Skeletal muscle satellite cell (primary cell): ENCODE results near the gene CUL4A.
"Not testable (repeated sequence)": the region's sequence is repeated elsewhere in the genome, so short reads cannot be mapped to it uniquely, and the experiment has no call there.

ENCODE experiments used
- H3K27me3 ChIP-seq: 2 replicates; pipeline ENCODE4 v1.7.0; 2013; ENCODE audit warnings: low read length; ENCODE audit not compliant: control insufficient read depth, insufficient read depth
- H3K36me3 ChIP-seq: 2 replicates; pipeline ENCODE4 v1.7.0; 2013; ENCODE audit warnings: mild to moderate bottlenecking, control low read depth, low read length; ENCODE audit not compliant: insufficient read depth
- H3K4me1 ChIP-seq: 2 replicates; pipeline ENCODE4 v1.7.0; 2013; ENCODE audit warnings: low read length; ENCODE audit not compliant: control insufficient read depth, insufficient read depth
- H3K4me2 ChIP-seq: 2 replicates; pipeline ENCODE4 v1.7.0; 2013; ENCODE audit warnings: mild to moderate bottlenecking, low read length
- H3K4me3 ChIP-seq: 2 replicates; pipeline ENCODE4 v1.7.0; 2013; ENCODE audit warnings: low read length
- H3K9ac ChIP-seq: 2 replicates; pipeline ENCODE4 v1.7.0; 2013; ENCODE audit warnings: mild to moderate bottlenecking, low read depth, low read length, moderate library complexity
- H3K9me3 ChIP-seq: replicated peaks from 2 replicates; pipeline ENCODE4 v1.7.0; 2013; ENCODE audit warnings: mild to moderate bottlenecking, control low read depth, low read length

The CUL4A gene

GRCh38 chr13:113229791-113230190 is 20.4 kb downstream of the CUL4A start:
- Histone ChIP-seq H3K4me1 (no peaks in the 10 kb centered on the region), H3K4me2 (no peak overlapping the region), H3K27me3 (no peaks in the 10 kb centered on the region), H3K9ac (no peak overlapping the region), H3K4me3 (no peak overlapping the region), H3K36me3 (peaks cover 77% of the 10 kb centered on the region), H3K9me3 (no peaks in the 10 kb centered on the region)

DNA sequence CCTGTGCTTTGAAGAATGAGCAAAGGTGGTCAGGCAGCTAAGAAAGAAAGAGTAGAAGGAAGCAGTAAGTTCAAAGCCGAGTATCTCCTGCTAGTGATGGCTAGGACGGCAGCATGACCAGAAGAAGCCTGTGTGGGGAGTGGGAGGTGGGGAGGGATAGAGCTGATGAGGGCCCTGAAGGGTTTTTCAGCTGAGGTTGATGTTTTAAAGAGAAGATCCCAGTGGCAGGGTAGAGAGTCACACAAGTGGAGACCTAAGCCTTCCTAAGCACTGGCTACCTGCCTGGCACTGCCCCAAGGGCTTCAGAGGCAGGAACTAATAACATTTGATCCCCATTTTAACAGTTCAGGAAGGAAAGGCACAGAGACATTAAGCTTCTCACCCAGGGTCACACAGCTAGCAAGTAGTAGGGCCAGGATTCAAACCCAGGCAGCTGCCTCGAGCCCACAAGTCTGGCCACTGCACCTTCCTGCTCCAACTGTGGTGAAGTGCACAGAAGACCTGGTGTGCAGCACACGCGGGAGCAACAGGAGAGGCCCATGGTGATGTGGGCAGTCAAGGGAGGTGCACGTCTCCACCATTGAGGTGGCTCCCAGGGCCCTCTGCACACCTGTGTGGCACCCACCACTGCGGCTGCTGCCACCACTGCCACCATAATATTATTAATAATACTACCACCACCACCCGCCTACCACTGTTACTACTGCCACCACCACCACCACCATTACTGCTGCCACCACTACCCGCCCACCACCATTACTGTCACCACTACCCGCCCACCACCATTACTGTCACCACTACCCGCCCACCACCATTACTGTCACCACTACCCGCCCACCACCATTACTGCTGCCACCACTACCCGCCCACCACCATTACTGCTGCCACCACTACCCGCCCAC is 22.1 kb downstream of the CUL4A start:
- Histone ChIP-seq H3K27me3 (no peaks in the 10 kb centered on the region), H3K9ac (no peak overlapping the region), H3K4me3 (no peak overlapping the region), H3K36me3 (peaks cover 71% of the 10 kb centered on the region), H3K4me2 (no peak overlapping the region), H3K4me1 (no peaks in the 10 kb centered on the region), H3K9me3 (no peaks in the 10 kb centered on the region)

GRCh38 chr13:113232208-113233003 is 23.0 kb downstream of the CUL4A start:
- Histone ChIP-seq H3K36me3 (peaks cover 71% of the 10 kb centered on the region), H3K9me3 (no peaks in the 10 kb centered on the region), H3K4me1 (no peaks in the 10 kb centered on the region), H3K4me2 (no peak overlapping the region), H3K9ac (no peak overlapping the region), H3K4me3 (no peak overlapping the region), H3K27me3 (no peaks in the 10 kb centered on the region)

GRCh38 chr13:113233101-113233500 is 23.7 kb downstream of the CUL4A start:
- Histone ChIP-seq H3K4me3 (no peak overlapping the region), H3K4me2 (no peak overlapping the region), H3K4me1 (no peaks in the 10 kb centered on the region), H3K9ac (no peak overlapping the region), H3K27me3 (no peaks in the 10 kb centered on the region), H3K9me3 (no peaks in the 10 kb centered on the region), H3K36me3 (peaks cover 75% of the 10 kb centered on the region)

DNA sequence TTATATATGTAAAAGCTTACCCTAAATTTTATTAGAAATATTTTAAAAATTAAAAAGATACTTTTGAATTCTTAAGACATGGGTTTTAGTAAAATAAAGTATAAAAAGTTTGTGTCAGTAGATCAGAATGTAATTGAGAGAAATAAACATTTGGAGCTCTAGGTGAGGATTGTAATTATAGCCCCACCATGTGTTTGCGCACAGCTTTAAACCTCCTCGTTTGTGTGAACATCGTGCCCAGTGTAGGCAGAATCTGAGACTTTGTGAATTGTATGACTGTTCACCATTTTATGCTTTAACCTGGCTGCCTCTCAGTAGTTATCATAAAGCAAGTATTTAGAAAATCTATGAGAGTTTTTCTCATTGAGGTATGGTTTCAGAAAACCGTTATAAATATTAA is 29.1 kb downstream of the CUL4A start:
- no peak overlapping the region for H3K9ac ChIP-seq
- H3K36me3 ChIP-seq = peaks cover 78% of the 10 kb centered on the region
- no peak overlapping the region for H3K4me2 ChIP-seq
- no peaks in the 10 kb centered on the region for H3K9me3 ChIP-seq
- H3K4me3 ChIP-seq = no peak overlapping the region
- H3K4me1 ChIP-seq = no peaks in the 10 kb centered on the region
- no peaks in the 10 kb centered on the region for H3K27me3 ChIP-seq

- no peak overlapping the region for H3K9ac ChIP-seq
- peaks cover 75% of the 10 kb centered on the region for H3K36me3 ChIP-seq
Measured at GRCh38 chr13:113239357-113239756, 29.9 kb downstream of the CUL4A start.

DNA sequence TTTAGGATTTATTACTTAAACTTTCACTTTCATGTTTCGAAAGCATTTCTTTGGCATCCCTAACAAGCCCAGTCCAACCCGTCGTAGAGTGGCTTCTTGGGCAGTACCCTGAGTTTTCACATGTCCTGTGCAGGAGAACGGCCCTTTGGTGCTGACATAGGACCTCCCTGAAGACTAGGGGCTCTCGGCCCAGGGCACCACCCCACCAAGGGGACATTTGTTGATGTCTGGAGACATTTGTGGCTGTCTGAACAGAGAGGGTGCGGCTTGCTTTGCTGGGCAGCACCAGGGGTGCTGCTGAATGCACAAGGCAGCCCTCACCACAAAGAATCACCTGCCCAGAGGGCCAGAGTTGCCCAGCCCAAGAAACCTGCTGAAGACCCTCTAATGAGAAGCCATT is 30.6 kb downstream of the CUL4A start:
- Histone ChIP-seq H3K4me3 (no peak overlapping the region), H3K36me3 (peaks cover 74% of the 10 kb centered on the region), H3K27me3 (no peaks in the 10 kb centered on the region), H3K9ac (no peak overlapping the region), H3K9me3 (no peaks in the 10 kb centered on the region), H3K4me2 (no peak overlapping the region), H3K4me1 (no peaks in the 10 kb centered on the region)

More at GRCh38 chr13:113239357-113239756, 29.9 kb downstream of the CUL4A start:
- Histone ChIP-seq H3K27me3 (no peaks in the 10 kb centered on the region), H3K9me3 (no peaks in the 10 kb centered on the region), H3K4me1 (no peaks in the 10 kb centered on the region), H3K4me2 (no peak overlapping the region), H3K4me3 (no peak overlapping the region)

DNA sequence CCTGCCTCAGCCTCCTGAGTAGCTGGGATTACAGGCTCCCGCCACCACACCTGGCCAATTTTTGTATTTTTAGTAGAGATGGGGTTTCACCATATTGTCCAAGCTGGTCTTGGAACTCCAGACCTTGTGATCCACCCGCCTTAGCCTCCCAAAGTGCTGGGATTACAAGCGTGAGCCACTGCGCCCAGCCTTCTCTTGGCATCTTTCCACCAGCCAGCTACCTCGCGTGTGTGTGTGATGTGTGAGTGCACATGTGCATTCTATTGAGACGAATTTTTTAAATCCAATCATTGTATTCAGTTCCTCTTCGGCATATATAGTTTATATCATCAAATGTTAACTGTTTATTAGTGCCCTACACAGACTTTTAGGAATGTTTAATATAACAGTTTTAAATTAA is 32.2 kb downstream of the CUL4A start:
- not testable (repeated sequence) for H3K9me3 ChIP-seq, H3K4me3 ChIP-seq, H3K27me3 ChIP-seq, H3K4me2 ChIP-seq, H3K9ac ChIP-seq, H3K4me1 ChIP-seq
- peaks cover 79% of the 10 kb centered on the region for H3K36me3 ChIP-seq

- Histone ChIP-seq H3K4me2 (no peak overlapping the region), H3K4me1 (no peaks in the 10 kb centered on the region), H3K27me3 (no peaks in the 10 kb centered on the region), H3K9me3 (no peaks in the 10 kb centered on the region), H3K36me3 (peaks cover 83% of the 10 kb centered on the region), H3K9ac (no peak overlapping the region), H3K4me3 (no peak overlapping the region)
Measured at GRCh38 chr13:113243847-113244246, 34.4 kb downstream of the CUL4A start.

- Histone ChIP-seq H3K4me1 (no peaks in the 10 kb centered on the region), H3K9ac (no peak overlapping the region), H3K9me3 (no peaks in the 10 kb centered on the region), H3K27me3 (no peaks in the 10 kb centered on the region), H3K4me2 (no peak overlapping the region), H3K36me3 (peaks cover 84% of the 10 kb centered on the region), H3K4me3 (no peak overlapping the region)
Measured at GRCh38 chr13:113245849-113246796, 36.7 kb downstream of the CUL4A start.
